ENCODE results near the gene TPM4. TPM values are rescaled to one million over a fixed set of nuclear protein-coding genes. Genes with fewer than 3 reads are reported as not detected.

Gene TPM4
- total and polyA plus RNA-seq, 2 of the 13 experiments (the other 11 are each of a cell fraction or from before 2014, with no cell fraction given): 180 to 188 TPM

DNA sequence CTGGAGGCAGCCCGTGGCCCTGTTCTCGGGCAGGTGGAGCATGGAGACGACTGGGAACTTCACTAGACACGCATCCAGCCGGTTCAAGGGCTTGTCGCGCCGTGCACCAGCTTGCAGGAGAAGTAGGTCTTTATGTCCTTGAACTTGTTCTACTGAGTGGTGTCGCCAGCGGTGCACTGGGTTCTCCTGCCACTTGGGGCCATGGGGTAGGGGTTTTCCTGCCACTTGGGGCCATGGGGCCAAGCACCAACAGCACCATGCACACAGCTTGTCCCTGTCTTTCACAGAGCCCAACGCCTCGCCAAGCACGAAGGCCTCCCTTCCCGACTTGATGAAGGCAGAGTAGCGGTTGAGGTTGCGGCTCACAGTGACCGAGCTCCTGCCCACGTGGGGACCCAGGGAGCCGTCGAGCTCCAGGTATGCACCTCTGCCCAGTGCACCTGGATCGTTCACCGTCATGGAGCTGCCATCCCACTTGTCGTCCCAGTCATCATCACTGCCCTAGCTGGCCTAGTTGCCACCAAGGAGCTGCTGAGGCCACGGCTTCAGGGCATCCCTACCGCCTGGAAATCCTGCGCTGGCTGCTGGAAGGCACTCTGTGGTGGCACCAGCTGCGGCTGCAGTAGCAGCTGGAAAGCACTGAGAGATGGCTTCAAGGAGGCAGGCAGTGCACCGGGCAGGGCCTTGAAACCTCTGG, 40.5 kb upstream of the TPM4 start:
- Histone ChIP-seq H3K27me3 (ENCODE audit: control insufficient read depth in 1 of 2, insufficient read depth in 2 of 2, low read length in 2 of 2) (peaks cover 3 to 14% of the 10 kb centered on the region in 2 experiments; a peak in 4 of 5 replicates), H3K4me2 (ENCODE audit: low read depth, low read length) (no peak overlapping the region), H3K79me2 (ENCODE audit: insufficient read depth, low read length) (no peaks in the 10 kb centered on the region), H3K4me3 (replicated peaks in 1 of 3; ENCODE audit: insufficient read depth in 1 of 3, low read depth in 2 of 3, low read length in 3 of 3) (no peak overlapping the region), H3K9ac (ENCODE audit: insufficient read depth, low read depth, low read length) (no peak overlapping the region), H3K9me3 (ENCODE audit: low read length) (no peaks in the 10 kb centered on the region), H4K20me1 (ENCODE audit: insufficient read depth, low read length) (no peaks in the 10 kb centered on the region), H2AFZ (ENCODE audit: low read length) (no peak overlapping the region), H3K36me3 (replicated peaks in 1 of 2; ENCODE audit: control insufficient read depth in 1 of 2, insufficient read depth in 2 of 2, low read length in 2 of 2) (no peaks in the 10 kb centered on the region), H3K4me1 (ENCODE audit: insufficient read depth, low read length) (peaks cover 5% of the 10 kb centered on the region), H3K27ac (ENCODE audit: extremely low read length, insufficient read depth, low read length) (no peak overlapping the region)
- intact Hi-C loops (cut with micrococcal nuclease; ENCODE audit: unreplicated experiment): no loop called here
- ATAC-seq (no peak), FAIRE-seq (no peak), DNase-seq (ENCODE audit: low spot score) (no peak)
- TF ChIP-seq ZNF775 (CRISPR knock-in tag; IDR thresholded peaks at IDR 0.05; ENCODE audit: borderline replicate concordance): no peak
- no peak for TF ChIP-seq NR1H2 (CRISPR knock-in tag; IDR thresholded peaks at IDR 0.05; ENCODE audit: borderline replicate concordance, low read depth)
- TF ChIP-seq ARHGAP35 (CRISPR knock-in tag; IDR thresholded peaks at IDR 0.05; ENCODE audit: borderline replicate concordance): no peak
- no peak for TF ChIP-seq PHB2 (IDR thresholded peaks at IDR 0.05; ENCODE audit: partially characterized antibody)
- no TSS peak for BruUV-seq (replicated peaks)
- WGBS (ENCODE audit: low lambda C conversion rate): 31% methylated on average over 7 of the region's 28 CpGs
- in situ Hi-C loops (cut with HindIII; ENCODE audit: extremely low pct_ligation_motif_present, low pct_unique_long_range_greater_than_20kb): loop anchor here (25.0 kb wide), 1 partner anchor 352 kb away; no protein-coding TSS in a partner anchor
- CTCF ChIA-PET (ENCODE audit: low intra/inter-chr PET ratio, low total read pairs): no interaction called here
- POLR2A ChIA-PET: no interaction called here

DNA sequence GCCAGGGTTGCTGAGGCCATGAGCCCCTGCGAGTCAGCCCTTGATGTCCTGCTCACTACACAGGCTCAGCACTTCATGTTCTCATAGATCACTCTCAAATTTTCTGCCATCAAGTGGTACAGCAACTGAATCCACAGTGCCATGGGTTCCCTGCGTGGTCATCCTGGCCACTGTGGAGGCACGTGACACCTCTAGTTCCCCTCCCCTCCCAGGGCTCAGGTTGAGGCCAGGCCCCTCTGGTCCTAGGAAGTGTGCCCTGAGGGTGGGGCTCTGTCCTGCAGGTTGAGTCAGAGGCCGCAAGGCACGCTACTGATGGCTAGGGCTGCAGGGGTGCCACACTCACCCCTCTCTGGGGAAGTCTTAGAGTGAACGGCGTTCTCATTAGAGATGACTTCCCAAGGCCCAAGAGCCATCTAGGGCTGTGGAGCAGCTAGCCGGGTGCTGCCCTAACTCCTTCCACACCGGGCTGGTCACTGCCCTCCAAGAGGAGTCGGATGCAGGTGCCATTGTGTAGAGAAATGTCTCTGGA, 39.8 kb upstream of the TPM4 start:
- in situ Hi-C loops (cut with HindIII; ENCODE audit: extremely low pct_ligation_motif_present, low pct_unique_long_range_greater_than_20kb): loop anchor here (25.0 kb wide), 1 partner anchor 351 kb away; no protein-coding TSS in a partner anchor
- ChIA-PET POLR2A (no interaction called here), CTCF (ENCODE audit: low intra/inter-chr PET ratio, low total read pairs) (no interaction called here)
- 17% methylated on average over 3 of the region's 10 CpGs for WGBS (ENCODE audit: low lambda C conversion rate)
- intact Hi-C loops (cut with micrococcal nuclease; ENCODE audit: unreplicated experiment): no loop called here
- Histone ChIP-seq H4K20me1 (ENCODE audit: insufficient read depth, low read length) (no peaks in the 10 kb centered on the region), H3K27ac (ENCODE audit: extremely low read length, insufficient read depth, low read length) (no peak overlapping the region), H3K4me2 (ENCODE audit: low read depth, low read length) (no peak overlapping the region), H3K9ac (ENCODE audit: insufficient read depth, low read depth, low read length) (no peak overlapping the region), H2AFZ (ENCODE audit: low read length) (no peak overlapping the region), H3K4me1 (ENCODE audit: insufficient read depth, low read length) (peaks cover 12% of the 10 kb centered on the region), H3K27me3 (ENCODE audit: control insufficient read depth in 1 of 2, insufficient read depth in 2 of 2, low read length in 2 of 2) (peaks cover 3 to 14% of the 10 kb centered on the region in 2 experiments; a peak in 4 of 5 replicates), H3K79me2 (ENCODE audit: insufficient read depth, low read length) (no peaks in the 10 kb centered on the region), H3K36me3 (replicated peaks in 1 of 2; ENCODE audit: control insufficient read depth in 1 of 2, insufficient read depth in 2 of 2, low read length in 2 of 2) (no peaks in the 10 kb centered on the region), H3K4me3 (replicated peaks in 1 of 3; ENCODE audit: insufficient read depth in 1 of 3, low read depth in 2 of 3, low read length in 3 of 3) (no peak overlapping the region), H3K9me3 (ENCODE audit: low read length) (no peaks in the 10 kb centered on the region)
- ATAC-seq: no peak
- no peak for FAIRE-seq
- no peak for DNase-seq (ENCODE audit: low spot score)
- BruUV-seq (replicated peaks): no TSS peak
- TF ChIP-seq, protein P1, sequence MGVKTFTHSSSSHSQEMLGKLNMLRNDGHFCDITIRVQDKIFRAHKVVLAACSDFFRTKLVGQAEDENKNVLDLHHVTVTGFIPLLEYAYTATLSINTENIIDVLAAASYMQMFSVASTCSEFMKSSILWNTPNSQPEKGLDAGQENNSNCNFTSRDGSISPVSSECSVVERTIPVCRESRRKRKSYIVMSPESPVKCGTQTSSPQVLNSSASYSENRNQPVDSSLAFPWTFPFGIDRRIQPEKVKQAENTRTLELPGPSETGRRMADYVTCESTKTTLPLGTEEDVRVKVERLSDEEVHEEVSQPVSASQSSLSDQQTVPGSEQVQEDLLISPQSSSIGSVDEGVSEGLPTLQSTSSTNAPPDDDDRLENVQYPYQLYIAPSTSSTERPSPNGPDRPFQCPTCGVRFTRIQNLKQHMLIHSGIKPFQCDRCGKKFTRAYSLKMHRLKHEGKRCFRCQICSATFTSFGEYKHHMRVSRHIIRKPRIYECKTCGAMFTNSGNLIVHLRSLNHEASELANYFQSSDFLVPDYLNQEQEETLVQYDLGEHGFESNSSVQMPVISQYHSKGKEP (CRISPR knock-in tag; IDR thresholded peaks at IDR 0.05): no peak
- TF ChIP-seq KLF13 (CRISPR knock-in tag; IDR thresholded peaks at IDR 0.05) (no peak), ZFP62 (CRISPR knock-in tag; IDR thresholded peaks at IDR 0.05) (no peak), BRCA1 (CRISPR knock-in tag; IDR thresholded peaks at IDR 0.05) (no peak), ZNF124 (CRISPR knock-in tag; IDR thresholded peaks at IDR 0.05) (no peak), ZSCAN21 (CRISPR knock-in tag; IDR thresholded peaks at IDR 0.05; ENCODE audit: borderline replicate concordance) (no peak)
- TF ChIP-seq, protein P2, sequence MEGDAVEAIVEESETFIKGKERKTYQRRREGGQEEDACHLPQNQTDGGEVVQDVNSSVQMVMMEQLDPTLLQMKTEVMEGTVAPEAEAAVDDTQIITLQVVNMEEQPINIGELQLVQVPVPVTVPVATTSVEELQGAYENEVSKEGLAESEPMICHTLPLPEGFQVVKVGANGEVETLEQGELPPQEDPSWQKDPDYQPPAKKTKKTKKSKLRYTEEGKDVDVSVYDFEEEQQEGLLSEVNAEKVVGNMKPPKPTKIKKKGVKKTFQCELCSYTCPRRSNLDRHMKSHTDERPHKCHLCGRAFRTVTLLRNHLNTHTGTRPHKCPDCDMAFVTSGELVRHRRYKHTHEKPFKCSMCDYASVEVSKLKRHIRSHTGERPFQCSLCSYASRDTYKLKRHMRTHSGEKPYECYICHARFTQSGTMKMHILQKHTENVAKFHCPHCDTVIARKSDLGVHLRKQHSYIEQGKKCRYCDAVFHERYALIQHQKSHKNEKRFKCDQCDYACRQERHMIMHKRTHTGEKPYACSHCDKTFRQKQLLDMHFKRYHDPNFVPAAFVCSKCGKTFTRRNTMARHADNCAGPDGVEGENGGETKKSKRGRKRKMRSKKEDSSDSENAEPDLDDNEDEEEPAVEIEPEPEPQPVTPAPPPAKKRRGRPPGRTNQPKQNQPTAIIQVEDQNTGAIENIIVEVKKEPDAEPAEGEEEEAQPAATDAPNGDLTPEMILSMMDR (CRISPR knock-in tag; IDR thresholded peaks at IDR 0.05): no peak
- TF ChIP-seq, protein P3, sequence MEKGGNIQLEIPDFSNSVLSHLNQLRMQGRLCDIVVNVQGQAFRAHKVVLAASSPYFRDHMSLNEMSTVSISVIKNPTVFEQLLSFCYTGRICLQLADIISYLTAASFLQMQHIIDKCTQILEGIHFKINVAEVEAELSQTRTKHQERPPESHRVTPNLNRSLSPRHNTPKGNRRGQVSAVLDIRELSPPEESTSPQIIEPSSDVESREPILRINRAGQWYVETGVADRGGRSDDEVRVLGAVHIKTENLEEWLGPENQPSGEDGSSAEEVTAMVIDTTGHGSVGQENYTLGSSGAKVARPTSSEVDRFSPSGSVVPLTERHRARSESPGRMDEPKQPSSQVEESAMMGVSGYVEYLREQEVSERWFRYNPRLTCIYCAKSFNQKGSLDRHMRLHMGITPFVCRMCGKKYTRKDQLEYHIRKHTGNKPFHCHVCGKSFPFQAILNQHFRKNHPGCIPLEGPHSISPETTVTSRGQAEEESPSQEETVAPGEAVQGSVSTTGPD (CRISPR knock-in tag; IDR thresholded peaks at IDR 0.05): no peak

Data from HepG2 (cell line).